Measurements from ENCODE around the gene MOGAT1. TPM values are rescaled to one million over a fixed set of nuclear protein-coding genes. Genes with fewer than 3 reads are reported as not detected.

MOGAT1 gene
- total RNA-seq, 1 donor from 2014 or later = not detected

DNA sequence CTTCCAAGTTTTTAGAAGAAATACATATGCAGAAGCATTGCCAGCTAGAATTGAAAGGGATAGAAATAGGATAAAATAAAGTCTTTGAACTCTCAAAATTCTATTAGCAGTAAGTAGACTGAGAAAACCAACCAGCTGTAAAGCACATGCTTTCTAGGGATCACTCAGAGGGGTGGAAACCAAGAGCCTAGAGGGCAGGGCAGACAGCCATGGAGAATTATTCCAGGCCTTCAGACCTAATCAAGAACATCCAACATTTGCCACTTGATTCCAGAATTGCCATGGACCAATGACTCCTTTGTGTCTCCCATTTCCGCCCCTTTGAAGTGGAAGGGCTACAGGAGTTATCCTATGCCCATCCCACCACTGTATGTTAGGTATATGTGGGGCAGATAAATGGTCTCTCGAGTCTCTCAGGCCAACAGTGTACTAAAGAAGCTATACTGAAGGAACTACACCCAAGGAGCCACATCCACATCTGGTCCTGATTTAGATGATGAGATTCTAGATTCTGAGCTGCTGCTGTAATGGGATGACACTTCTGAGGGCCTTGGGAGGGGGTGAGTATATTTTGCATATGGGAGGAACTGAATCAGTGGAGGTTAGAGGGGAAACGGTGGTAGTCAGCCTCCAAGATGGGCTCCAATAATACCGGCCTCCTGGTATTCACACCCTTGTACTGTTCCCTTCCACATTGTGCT, 19.6 kb upstream of the MOGAT1 start:
- no peaks in the 10 kb centered on the region for H3K9me3 Mint-ChIP-seq (ENCODE audit: unreplicated experiment)
- peaks cover 5% of the 10 kb centered on the region for H3K4me1 ChIP-seq (ENCODE audit: insufficient read depth, low read length)
- H3K4me1 Mint-ChIP-seq (ENCODE audit: low read depth, unreplicated experiment) = peaks cover 2% of the 10 kb centered on the region
- H3K36me3 ChIP-seq (ENCODE audit: insufficient read depth, low read length) = peaks cover 8% of the 10 kb centered on the region
- no peaks in the 10 kb centered on the region for H3K36me3 Mint-ChIP-seq (ENCODE audit: low read depth, unreplicated experiment)
- H3K27me3 ChIP-seq (ENCODE audit: insufficient read depth, low read length) = no peaks in the 10 kb centered on the region
- no peak overlapping the region for H2AFZ ChIP-seq (ENCODE audit: low read depth, low read length)
- no peak overlapping the region for H3K27ac Mint-ChIP-seq (ENCODE audit: unreplicated experiment)
- H3K27ac ChIP-seq (ENCODE audit: low read depth, low read length) = no peak overlapping the region
- no peak overlapping the region for H3K4me3 ChIP-seq (ENCODE audit: insufficient read depth, low read depth, low read length)
- H3K79me2 ChIP-seq (ENCODE audit: insufficient read depth, low read length) = peaks cover 82% of the 10 kb centered on the region
- H4K20me1 ChIP-seq (ENCODE audit: insufficient read depth, low read length) = peaks cover 27% of the 10 kb centered on the region
- H3K4me2 ChIP-seq (ENCODE audit: low read length) = no peak overlapping the region
- H3K27me3 Mint-ChIP-seq (ENCODE audit: low read depth, unreplicated experiment) = no peaks in the 10 kb centered on the region
- H3K9me3 ChIP-seq (ENCODE audit: insufficient read depth, low read depth, low read length) = no peaks in the 10 kb centered on the region
- FAIRE-seq = no peak
- H3K4me3 Mint-ChIP-seq (ENCODE audit: unreplicated experiment) = no peak overlapping the region
- no peak for DNase-seq (ENCODE audit: low read depth)
- TF ChIP-seq, protein P1, sequence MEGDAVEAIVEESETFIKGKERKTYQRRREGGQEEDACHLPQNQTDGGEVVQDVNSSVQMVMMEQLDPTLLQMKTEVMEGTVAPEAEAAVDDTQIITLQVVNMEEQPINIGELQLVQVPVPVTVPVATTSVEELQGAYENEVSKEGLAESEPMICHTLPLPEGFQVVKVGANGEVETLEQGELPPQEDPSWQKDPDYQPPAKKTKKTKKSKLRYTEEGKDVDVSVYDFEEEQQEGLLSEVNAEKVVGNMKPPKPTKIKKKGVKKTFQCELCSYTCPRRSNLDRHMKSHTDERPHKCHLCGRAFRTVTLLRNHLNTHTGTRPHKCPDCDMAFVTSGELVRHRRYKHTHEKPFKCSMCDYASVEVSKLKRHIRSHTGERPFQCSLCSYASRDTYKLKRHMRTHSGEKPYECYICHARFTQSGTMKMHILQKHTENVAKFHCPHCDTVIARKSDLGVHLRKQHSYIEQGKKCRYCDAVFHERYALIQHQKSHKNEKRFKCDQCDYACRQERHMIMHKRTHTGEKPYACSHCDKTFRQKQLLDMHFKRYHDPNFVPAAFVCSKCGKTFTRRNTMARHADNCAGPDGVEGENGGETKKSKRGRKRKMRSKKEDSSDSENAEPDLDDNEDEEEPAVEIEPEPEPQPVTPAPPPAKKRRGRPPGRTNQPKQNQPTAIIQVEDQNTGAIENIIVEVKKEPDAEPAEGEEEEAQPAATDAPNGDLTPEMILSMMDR (IDR thresholded peaks at IDR 0.05; ENCODE audit: insufficient read depth, low read depth, low read length) = no peak
- TF ChIP-seq EZH2 (IDR thresholded peaks at IDR 0.05; ENCODE audit: insufficient read depth, low read length) = no peak
- no peak overlapping the region for H3K9ac ChIP-seq (ENCODE audit: low read length)

DNA sequence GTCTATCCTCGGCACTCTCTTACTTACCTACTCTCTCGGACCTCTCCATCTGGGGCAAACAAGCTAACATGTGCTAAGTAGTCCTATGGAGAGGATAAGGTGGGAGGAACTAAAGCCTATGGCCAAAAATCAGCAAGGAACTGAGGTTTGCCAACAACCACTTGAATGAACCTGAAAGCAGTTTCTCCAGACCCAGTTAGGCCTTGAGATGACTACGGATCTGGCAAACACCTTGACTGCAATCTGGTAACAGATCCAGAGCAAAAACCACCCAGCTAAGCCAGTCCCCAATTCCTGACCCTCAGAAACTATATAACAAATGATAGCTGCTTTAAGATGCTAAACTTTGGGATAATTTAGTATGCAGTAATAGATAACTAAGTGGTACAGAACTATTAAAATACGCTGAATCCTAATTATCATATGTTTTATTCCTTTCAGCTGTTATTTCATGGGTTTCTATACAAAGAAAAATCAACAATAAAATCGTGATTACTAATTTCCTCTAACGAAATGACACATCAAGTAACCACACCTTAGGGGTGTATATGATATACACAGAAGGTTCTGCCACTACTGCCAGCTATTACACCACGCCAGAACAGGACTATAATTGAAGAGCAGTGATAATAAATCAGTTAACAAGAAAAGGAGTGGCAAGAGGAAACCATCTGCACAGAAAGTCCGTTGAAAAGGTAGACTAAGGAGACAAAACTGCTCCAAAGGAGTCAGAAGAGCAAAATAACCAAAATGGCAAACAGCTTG, 18.8 kb upstream of the MOGAT1 start:
- H3K4me1 ChIP-seq (ENCODE audit: insufficient read depth, low read length) = peaks cover 5% of the 10 kb centered on the region
- H3K9ac ChIP-seq (ENCODE audit: low read length) = no peak overlapping the region
- no peaks in the 10 kb centered on the region for H3K27me3 ChIP-seq (ENCODE audit: insufficient read depth, low read length)
- peaks cover 83% of the 10 kb centered on the region for H3K79me2 ChIP-seq (ENCODE audit: insufficient read depth, low read length)
- DNase-seq (ENCODE audit: low read depth) (no peak), FAIRE-seq (no peak)
- no peak overlapping the region for H3K4me3 ChIP-seq (ENCODE audit: insufficient read depth, low read depth, low read length)
- H3K4me2 ChIP-seq (ENCODE audit: low read length) = peak overlapping the region; percentile 3
- Mint-ChIP-seq H3K36me3 (ENCODE audit: low read depth, unreplicated experiment) (no peaks in the 10 kb centered on the region), H3K27ac (ENCODE audit: unreplicated experiment) (no peak overlapping the region), H3K9me3 (ENCODE audit: unreplicated experiment) (no peaks in the 10 kb centered on the region), H3K27me3 (ENCODE audit: low read depth, unreplicated experiment) (no peaks in the 10 kb centered on the region), H3K4me3 (ENCODE audit: unreplicated experiment) (no peak overlapping the region), H3K4me1 (ENCODE audit: low read depth, unreplicated experiment) (peaks cover 2% of the 10 kb centered on the region)
- H4K20me1 ChIP-seq (ENCODE audit: insufficient read depth, low read length) = peaks cover 27% of the 10 kb centered on the region
- H3K9me3 ChIP-seq (ENCODE audit: insufficient read depth, low read depth, low read length) = no peaks in the 10 kb centered on the region
- H2AFZ ChIP-seq (ENCODE audit: low read depth, low read length) = no peak overlapping the region
- TF ChIP-seq, protein P1 (IDR thresholded peaks at IDR 0.05; ENCODE audit: insufficient read depth, low read depth, low read length) = no peak
- no peak for TF ChIP-seq EZH2 (IDR thresholded peaks at IDR 0.05; ENCODE audit: insufficient read depth, low read length)
- no peak overlapping the region for H3K27ac ChIP-seq (ENCODE audit: low read depth, low read length)
- peaks cover 8% of the 10 kb centered on the region for H3K36me3 ChIP-seq (ENCODE audit: insufficient read depth, low read length)
